Motor neuron (in vitro differentiated cells): ENCODE results near the gene MAN2A2. TPM values are rescaled to one million over a fixed set of nuclear protein-coding genes. Genes with fewer than 3 reads are reported as not detected.
"Not testable (repeated sequence)": the region's sequence is repeated elsewhere in the genome, so short reads cannot be mapped to it uniquely, and the experiment has no call there.

ENCODE experiments used
- ATAC-seq, 8 experiments: fragments of 200-7000 bp; cut with Tn5 transposase; replicated peaks in 6 of 8; 2 replicates each; pipeline ENCODE4 v1.8.0; 2021; ENCODE audit warnings: mild to moderate bottlenecking in 8 of 8, moderate library complexity in 8 of 8
- H3K27ac ChIP-seq, 2 donors: fragments of 250-450 bp; sonication (Bioruptor Pico); 2 replicates each; pipeline ENCODE4 v1.9.0; 2021; ENCODE audit warnings: antibody characterized with exemption in 2 of 2, mild to moderate bottlenecking in 2 of 2, moderate library complexity in 1 of 2
- H3K4me1 ChIP-seq, 2 donors: fragments of 250-450 bp; sonication (Bioruptor Pico); replicated peaks in 1 of 2; 2 replicates each; pipeline ENCODE4 v1.6.1; 2021; ENCODE audit warnings: antibody characterized with exemption in 2 of 2, mild to moderate bottlenecking in 2 of 2, moderate library complexity in 1 of 2
- H3K4me3 ChIP-seq, 5 donors: fragments of 250-450 bp; sonication (Bioruptor Pico); 2 replicates each; pipeline ENCODE4 v1.9.0; 2021; ENCODE audit warnings: antibody characterized with exemption in 5 of 5, mild to moderate bottlenecking in 5 of 5, moderate library complexity in 4 of 5
- WGBS, 10 experiments: fragments of 450-650 bp; shearing (Covaris generic); methylation state at CpG; one replicate each; pipeline ENCODE4 v1.0.0; 2022; 5-methylcytosine and 5-hydroxymethylcytosine counted together
- in situ Hi-C, 9 experiments: fragments of 400-800 bp; cut with MboI; loops; one replicate each; pipeline ENCODE4 v1.15.0; 2021; ENCODE audit warnings: low sequenced_read_pairs in 9 of 9, low pct_unique_long_range_greater_than_20kb in 2 of 9; ENCODE audit not compliant: unreplicated experiment in 9 of 9
- total RNA-seq, 8 experiments: library from RNA; unstranded; fragments of 300-600 nt; gene quantifications; 2 replicates each; pipeline versions ENCODE4 v1.2.3 to v1.2.4, GENCODE V29; 2022

MAN2A2 gene
- total RNA-seq, 8 experiments from 2014 or later = 7.7 to 37.7 (median 26.0) TPM

DNA sequence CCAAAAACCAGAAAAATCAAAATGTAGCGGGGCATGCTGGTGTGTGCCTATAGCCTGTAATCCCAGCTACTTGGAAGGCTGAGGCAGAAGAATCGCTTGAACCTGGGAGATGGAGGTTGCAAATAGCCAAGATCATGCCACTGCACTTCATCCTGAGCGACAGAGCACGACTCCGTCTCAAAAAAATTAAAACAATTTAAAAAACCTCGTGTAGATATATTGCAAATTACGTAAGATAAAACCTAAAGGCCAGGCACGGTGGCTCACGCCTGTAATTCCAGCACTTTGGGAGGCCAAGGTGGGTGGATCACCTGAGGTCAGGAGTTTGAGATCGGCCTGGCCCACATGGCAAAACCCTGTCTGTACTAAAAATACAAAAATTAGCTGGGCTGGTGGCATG is 23.7 kb downstream of the MAN2A2 start:
- ATAC-seq, H3K27ac ChIP-seq, in situ Hi-C loops: not testable (repeated sequence)

DNA sequence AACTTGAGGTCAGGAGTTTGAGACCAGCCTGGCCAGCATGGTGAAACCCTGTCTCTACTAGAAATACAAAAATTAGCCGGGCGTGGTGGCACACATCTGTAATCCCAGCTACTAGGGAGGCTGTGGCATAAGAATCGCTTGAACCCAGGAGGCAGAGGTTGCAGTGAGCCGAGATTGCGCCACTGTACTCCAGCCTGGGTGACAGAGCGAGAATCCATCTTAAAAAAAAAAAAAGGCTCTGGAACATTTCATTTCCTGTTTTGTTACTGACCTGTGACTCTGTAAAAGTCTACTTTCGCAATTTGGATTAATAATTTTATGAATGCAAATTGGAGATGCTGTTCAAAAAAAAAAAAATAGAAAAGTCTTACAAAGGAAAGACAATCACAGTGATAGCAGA is 25.0 kb downstream of the MAN2A2 start:
- H3K4me1 ChIP-seq, ATAC-seq, in situ Hi-C loops, H3K27ac ChIP-seq, H3K4me3 ChIP-seq: not testable (repeated sequence)
- 86 to 100% (median 100%) methylated on average over 1 to 7 of the region's 7 CpGs; no CpG with 5 or more reads in 2 of the 10 experiments for WGBS, 10 experiments

More for the DNA sequence above, 23.7 kb downstream of the MAN2A2 start:
- not testable (repeated sequence) for H3K4me3 ChIP-seq, H3K4me1 ChIP-seq
- 89 to 100% (median 95%) methylated on average over 2 to 7 of the region's 10 CpGs for whole genome bisulfite sequencing, 10 experiments

DNA sequence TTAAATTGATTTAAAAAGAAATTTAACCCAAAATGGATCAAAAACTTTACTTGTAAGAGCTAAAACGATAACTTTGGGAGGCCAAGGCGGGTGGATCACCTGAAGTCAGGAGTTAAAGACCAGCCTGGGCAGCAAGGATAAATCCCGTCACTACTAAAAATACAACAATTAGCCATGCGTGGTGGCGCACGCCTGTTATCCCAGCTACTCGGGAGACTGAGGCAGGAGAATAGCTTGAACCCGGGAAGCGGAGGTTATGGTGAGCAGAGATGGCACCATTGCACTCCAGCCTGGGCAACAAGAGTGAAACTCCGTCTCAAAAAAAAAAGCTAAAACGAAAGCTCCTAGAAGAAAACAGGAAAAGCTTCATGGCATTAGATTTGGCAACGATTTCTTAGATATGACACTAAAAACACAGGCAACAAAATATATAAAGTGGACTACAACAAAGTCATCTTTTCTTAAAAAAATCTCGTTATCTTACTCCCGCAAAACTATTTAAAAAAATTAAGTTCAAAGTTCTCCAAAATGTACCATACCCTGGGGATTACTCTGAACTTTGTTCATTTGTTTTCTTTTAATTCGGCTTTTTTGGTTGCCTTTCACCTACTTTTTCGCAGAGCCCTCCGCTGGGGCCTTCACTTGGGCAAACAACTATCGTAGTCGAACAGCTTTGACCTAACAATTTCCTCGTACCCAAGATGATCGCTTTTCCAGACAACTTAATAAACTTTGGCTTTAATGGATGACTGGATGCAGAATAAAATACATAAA is 26.3 kb downstream of the MAN2A2 start:
- no peak overlapping the region for H3K4me3 ChIP-seq
- no peak overlapping the region for H3K27ac ChIP-seq
- in situ Hi-C loops = no loop called here
- ATAC-seq = peak in 2 of 8 experiments; percentile 1
- WGBS, 10 experiments = 46 to 96% (median 90%) methylated on average over 9 to 21 of the region's 21 CpGs
- H3K4me1 ChIP-seq = peaks cover 3 to 9% of the 10 kb centered on the region in 2 donors

GRCh38 chr15:90930861-90931574 is 27.9 kb downstream of the MAN2A2 start:
- Histone ChIP-seq H3K4me1 (peaks cover 5 to 11% of the 10 kb centered on the region in 2 donors), H3K27ac (no peak overlapping the region), H3K4me3 (peak overlapping the region in 1 of 5 donors; percentile 61)
- no peak for ATAC-seq
- 39 to 100% (median 86%) methylated on average over 1 to 9 of the region's 15 CpGs; no CpG with 5 or more reads in 3 of the 10 experiments for WGBS, 10 experiments
- in situ Hi-C loops = no loop called here

DNA sequence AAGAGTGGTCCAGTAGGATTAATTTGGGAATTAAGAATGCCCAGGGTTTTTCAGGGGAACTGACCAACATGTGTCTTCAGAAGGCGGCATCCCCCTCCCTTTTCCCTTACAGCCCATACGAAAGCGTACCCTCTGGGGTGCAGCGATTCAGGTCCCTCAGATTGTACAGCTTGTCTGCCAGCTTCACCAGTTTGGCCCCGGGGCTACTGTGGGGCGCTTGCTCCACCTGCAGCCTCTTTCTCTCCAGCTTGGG is 28.4 kb downstream of the MAN2A2 start:
- Histone ChIP-seq H3K4me1 (peaks cover 8 to 16% of the 10 kb centered on the region in 2 donors), H3K4me3 (peak overlapping the region in 4 of 5 donors; percentile 56 to 85 (median 69)), H3K27ac (no peak overlapping the region)
- in situ Hi-C loops = no loop called here
- no peak for ATAC-seq
- 17 to 51% (median 32%) methylated on average over 1 to 6 of the region's 6 CpGs; no CpG with 5 or more reads in 6 of the 10 experiments for WGBS, 10 experiments

DNA sequence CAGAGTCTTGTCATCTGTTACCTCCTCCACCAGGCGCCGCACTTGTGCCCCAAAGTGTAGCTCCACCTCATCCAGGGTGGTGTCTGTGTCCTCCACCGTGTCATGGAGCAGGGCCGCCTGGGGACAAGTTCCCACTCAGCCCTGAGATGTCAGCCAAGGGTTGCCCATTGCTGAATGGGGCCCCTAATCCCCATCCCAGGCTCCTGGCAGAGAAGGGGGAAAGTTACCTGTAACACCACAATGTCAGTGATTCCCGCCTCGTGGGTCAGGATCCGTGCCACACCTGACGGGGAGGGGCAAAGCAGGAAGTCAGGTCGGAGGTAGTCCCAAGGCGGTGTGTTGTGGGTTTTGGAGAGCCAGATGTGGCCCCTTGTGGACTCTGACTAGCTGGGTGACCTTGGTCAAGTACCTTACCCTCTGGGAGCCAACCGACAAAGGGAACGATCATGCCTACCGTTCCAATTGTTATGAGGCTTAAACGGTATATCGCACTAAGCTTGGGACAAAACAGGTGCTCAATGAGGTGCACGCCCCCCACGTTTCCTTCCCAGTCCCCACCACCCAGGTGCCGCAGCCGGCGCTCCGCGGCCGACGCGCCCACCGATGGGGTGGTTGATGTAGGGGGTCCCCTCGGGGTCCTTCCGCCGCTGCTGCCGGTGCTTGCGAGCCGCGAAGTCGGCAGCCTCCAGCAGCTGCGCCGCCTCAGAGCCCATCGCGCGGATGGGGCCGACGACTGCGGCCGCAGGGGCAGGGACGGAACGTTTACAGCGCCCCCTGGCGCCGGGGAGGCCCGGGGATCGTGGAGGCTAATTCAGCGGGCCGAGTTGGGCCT is 28.9 kb downstream of the MAN2A2 start, which contains the start of gene HDDC3:
TSS of gene HDDC3 (minus strand) at position 722 of the 832 bp plus-strand sequence. CDS start at position 713, 9 bp downstream.
- H3K4me1 ChIP-seq = peaks cover 8 to 18% of the 10 kb centered on the region in 2 donors
- in situ Hi-C loops = no loop called here
- H3K27ac ChIP-seq = peak within 1 kb of the TSS; percentile 7 to 38
- WGBS, 10 experiments = 0 to 80% (median 4%) methylated on average over 1 to 17 of the region's 52 CpGs; no CpG with 5 or more reads in 4 of the 10 experiments
- peak; percentile 28 to 53 (median 40) for ATAC-seq
- peak within 1 kb of the TSS; percentile 56 to 85 (median 77) for H3K4me3 ChIP-seq

DNA sequence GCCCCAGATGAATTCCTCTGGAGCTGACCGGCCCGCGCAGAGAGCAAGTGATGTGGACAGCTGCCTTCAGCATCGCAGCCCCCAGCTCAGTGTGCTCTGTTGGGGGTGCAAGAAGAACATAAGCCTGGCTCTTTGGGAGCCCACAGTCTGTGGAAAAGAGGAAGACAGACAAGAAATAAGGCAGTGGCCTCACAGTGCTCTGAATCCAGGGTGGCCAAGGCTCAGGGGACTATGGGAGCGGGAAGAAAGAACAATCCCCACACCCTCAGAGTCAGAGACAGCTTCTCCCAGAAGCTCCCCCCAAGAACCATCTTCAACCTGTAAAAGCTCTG is 29.5 kb downstream of the MAN2A2 start:
- Histone ChIP-seq H3K4me3 (peak overlapping the region; percentile 56 to 85 (median 77)), H3K4me1 (peaks cover 8 to 18% of the 10 kb centered on the region in 2 donors), H3K27ac (no peak overlapping the region)
- ATAC-seq = no peak
- in situ Hi-C loops = no loop called here
- WGBS, 10 experiments = 15 to 80% (median 23%) methylated on average over 1 to 5 of the region's 5 CpGs; no CpG with 5 or more reads in 7 of the 10 experiments

DNA sequence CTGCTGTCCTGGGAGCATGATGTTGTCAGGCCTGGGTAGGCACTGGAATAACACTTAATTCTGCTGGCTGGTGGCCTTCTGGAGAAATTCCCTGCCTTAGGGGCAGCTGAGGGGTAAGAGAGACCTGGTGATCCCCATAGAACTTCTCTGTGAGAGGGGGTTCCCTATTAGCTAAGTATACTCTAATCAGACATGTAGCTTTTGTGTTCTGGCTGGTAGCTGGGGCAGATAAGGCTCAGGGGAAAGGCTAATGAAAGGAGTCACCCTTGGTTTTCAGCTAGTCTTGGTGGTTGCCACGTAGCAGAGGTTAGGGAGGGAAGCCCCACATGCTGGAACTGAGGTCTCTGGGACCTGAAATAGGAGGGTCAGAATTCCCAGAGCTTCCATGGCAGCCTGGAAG is 30.2 kb downstream of the MAN2A2 start:
- 0 to 100% (median 0%) methylated on average over 1 of the region's 1 CpG; no CpG with 5 or more reads in 6 of the 10 experiments for WGBS, 10 experiments
- H3K4me1 ChIP-seq = peaks cover 8 to 18% of the 10 kb centered on the region in 2 donors
- no peak overlapping the region for H3K27ac ChIP-seq
- ATAC-seq = no peak
- in situ Hi-C loops = no loop called here
- H3K4me3 ChIP-seq = no peak overlapping the region

GRCh38 chr15:90934256-90934948 is 31.3 kb downstream of the MAN2A2 start:
- WGBS, 10 experiments = 0 to 10% (median 0%) methylated on average over 1 to 4 of the region's 19 CpGs; no CpG with 5 or more reads in 5 of the 10 experiments
- Histone ChIP-seq H3K4me3 (peak overlapping the region; percentile 49 to 83 (median 74)), H3K27ac (peak overlapping the region in 1 of 2 donors; percentile 17), H3K4me1 (peaks cover 8 to 18% of the 10 kb centered on the region in 2 donors)
- in situ Hi-C loops = no loop called here
- peak; percentile 8 to 52 (median 44) for ATAC-seq

- Histone ChIP-seq H3K27ac (peak within 1 kb of the TSS; percentile 67), H3K4me3 (peak within 1 kb of the TSS; percentile 49 to 83 (median 74)), H3K4me1 (peaks cover 8 to 18% of the 10 kb centered on the region in 2 donors)
- in situ Hi-C loops = no loop called here
- peak; percentile 64 to 86 (median 82) for ATAC-seq
- 0% methylated on average over 1 to 6 of the region's 65 CpGs; no CpG with 5 or more reads in 7 of the 10 experiments for WGBS, 10 experiments
Measured at GRCh38 chr15:90934949-90935751, 32.0 kb downstream of the MAN2A2 start, which contains the start of gene UNC45A. TSS of gene UNC45A (plus strand) at chr15:90935285. CDS start at chr15:90935325, 40 bp downstream.

DNA sequence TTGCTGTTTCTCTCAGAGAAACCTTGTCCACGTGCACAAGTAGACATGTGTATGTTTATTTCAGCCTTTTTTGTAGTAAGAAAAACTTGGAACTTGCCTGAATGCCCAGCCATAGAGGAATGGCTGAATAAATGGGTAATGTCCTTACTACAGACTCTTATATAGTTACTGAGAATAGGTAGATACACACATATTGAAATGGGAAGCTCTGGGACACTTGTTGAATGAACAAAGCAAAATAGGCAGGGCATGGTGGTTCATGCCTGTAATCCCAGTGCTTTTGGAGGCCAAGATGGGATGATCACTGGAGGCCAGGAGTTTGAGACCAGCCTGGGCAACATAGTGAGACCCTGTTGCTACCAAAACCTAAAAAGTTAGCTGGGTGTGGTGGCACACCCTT is 33.7 kb downstream of the MAN2A2 start:
- in situ Hi-C loops = no loop called here
- ATAC-seq = no peak
- WGBS, 10 experiments = 0 to 86% (median 67%) methylated on average over 1 of the region's 1 CpG; no CpG with 5 or more reads in 3 of the 10 experiments
- H3K4me3 ChIP-seq = no peak overlapping the region
- H3K4me1 ChIP-seq = peaks cover 8 to 15% of the 10 kb centered on the region in 2 donors
- H3K27ac ChIP-seq = no peak overlapping the region
